ENCODE measurements around the gene CATSPERE.

The CATSPERE gene

DNA sequence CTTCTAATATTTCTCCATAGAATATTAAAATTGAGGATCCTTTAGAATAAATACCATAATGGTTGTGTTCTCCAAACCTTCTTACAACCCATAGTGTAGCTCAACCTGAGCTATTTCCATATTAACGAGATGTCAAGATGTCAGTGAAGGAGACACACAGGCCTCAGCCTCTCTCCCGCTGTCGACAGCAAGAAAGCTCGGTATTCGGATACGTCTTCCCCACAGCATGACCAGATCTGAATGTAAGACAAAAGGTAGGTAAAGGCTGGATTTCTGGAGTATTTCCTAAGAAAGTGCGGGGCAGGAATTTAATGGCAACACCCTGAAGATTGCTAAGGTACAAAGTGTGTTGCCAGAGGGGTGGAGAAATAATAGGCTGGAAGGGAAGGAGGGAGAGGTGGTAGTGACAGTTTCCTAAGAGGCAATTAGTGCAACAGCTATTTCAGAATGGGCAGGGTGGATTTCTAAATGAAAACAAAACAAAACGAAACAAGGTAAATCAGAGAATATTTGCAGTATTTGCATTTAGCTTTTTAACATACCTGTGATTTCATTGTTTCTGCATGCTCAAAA lies 11.1 kb upstream of the CATSPERE start:
- H3K9me3 ChIP-seq (ENCODE audit: severe bottlenecking), result peaks cover 6% of the 10 kb centered on the region
- H3K4me3 ChIP-seq (ENCODE audit: low read depth, low read length), result peak overlapping the region; percentile 100
- peaks cover 6% of the 10 kb centered on the region for H3K36me3 ChIP-seq
- no peak overlapping the region for H3K27ac ChIP-seq
- no peaks in the 10 kb centered on the region for H3K27me3 ChIP-seq (ENCODE audit: insufficient read depth, low read depth, severe bottlenecking)
- DNase-seq, result no peak
- TF ChIP-seq, protein P1, sequence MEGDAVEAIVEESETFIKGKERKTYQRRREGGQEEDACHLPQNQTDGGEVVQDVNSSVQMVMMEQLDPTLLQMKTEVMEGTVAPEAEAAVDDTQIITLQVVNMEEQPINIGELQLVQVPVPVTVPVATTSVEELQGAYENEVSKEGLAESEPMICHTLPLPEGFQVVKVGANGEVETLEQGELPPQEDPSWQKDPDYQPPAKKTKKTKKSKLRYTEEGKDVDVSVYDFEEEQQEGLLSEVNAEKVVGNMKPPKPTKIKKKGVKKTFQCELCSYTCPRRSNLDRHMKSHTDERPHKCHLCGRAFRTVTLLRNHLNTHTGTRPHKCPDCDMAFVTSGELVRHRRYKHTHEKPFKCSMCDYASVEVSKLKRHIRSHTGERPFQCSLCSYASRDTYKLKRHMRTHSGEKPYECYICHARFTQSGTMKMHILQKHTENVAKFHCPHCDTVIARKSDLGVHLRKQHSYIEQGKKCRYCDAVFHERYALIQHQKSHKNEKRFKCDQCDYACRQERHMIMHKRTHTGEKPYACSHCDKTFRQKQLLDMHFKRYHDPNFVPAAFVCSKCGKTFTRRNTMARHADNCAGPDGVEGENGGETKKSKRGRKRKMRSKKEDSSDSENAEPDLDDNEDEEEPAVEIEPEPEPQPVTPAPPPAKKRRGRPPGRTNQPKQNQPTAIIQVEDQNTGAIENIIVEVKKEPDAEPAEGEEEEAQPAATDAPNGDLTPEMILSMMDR (IDR thresholded peaks at IDR 0.05; ENCODE audit: low read depth, low read length), result no peak

DNA sequence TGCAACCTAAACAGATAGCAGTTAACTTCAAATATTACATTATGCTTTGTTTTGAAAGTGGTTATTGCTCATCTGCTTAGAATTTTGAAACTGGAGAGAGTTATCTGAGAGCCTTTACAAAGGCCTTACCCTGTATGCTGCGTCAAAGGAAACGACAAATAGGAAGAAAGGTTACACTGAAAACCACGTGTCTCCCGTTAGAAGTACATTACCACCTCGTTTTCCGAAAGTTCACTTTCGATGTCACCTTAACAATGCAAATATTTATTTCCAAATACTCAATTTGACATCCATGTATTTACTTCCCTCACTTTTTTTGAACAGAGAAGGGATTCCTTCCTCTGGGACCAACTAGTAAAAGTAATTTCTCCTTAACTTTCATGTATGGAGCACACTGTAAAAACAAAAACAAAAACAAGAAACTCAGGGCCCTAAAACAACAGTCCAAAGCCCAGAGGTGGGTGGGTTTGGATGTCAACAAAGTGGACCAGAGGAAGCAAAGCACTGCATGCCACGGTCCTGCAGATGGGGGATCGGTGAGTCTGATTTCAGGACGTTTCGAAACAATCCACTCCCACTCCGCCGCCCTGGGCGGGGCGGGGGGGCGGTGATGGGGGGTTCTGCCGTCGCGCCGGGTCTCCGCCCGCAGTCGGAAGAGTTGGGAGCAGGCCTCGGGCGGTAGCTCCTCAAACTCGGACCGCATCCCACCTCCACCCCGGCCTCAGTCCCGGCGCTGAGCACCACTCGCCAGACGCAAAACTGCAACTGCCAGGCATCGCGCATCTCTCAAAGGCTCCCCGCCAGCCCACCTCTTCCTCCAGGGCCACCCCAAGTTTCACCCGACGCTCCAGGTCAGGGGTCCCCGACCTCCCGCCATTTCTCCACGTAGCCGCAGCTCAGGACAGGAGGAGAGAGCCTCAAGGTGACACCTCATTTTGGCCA lies 10.2 kb upstream of the CATSPERE start:
- TF ChIP-seq, protein P1 (IDR thresholded peaks at IDR 0.05; ENCODE audit: low read depth, low read length), result no peak
- no peaks in the 10 kb centered on the region for H3K27me3 ChIP-seq (ENCODE audit: insufficient read depth, low read depth, severe bottlenecking)

DNA sequence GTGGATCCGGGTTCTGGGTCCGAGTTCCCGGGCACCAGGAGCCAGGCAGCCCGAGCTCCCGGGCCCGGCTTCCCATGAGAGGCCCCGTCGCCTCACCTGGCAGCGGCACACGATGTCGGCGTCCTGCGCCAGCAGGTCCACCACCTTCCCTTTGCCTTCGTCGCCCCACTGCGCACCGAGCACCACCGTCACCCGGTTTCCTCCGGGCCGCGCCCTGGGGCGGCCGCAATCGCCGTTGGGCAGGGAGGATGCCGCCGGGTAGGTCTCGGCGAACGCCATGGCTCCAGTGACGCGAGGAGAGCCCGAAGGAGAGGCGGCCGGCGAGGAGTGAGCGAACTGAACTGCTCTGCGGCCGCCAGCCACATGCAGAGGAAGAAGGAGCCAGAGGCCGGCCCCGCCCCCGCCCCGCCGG lies 9.5 kb upstream of the CATSPERE start, which contains the start of gene ADSS2:
ADSS2 (minus strand) TSS at position 371 of the 412 bp plus-strand sequence; CDS start at position 279, 92 bp downstream.
- peak within 1 kb of the TSS; percentile 89 for H3K27ac ChIP-seq
- H3K4me3 ChIP-seq (ENCODE audit: low read depth, low read length), result peak within 1 kb of the TSS; percentile 100
- H3K36me3 ChIP-seq, result peaks cover 6% of the 10 kb centered on the region
- no peak for DNase-seq
- TF ChIP-seq, protein P1 (IDR thresholded peaks at IDR 0.05; ENCODE audit: low read depth, low read length), result no peak
- H3K9me3 ChIP-seq (ENCODE audit: severe bottlenecking), result peaks cover 6% of the 10 kb centered on the region
- no peaks in the 10 kb centered on the region for H3K27me3 ChIP-seq (ENCODE audit: insufficient read depth, low read depth, severe bottlenecking)

More for the DNA sequence above, 10.2 kb upstream of the CATSPERE start:
- peaks cover 6% of the 10 kb centered on the region for H3K36me3 ChIP-seq
- peak overlapping the region; percentile 89 for H3K27ac ChIP-seq
- peak; percentile 63 for DNase-seq
- H3K9me3 ChIP-seq (ENCODE audit: severe bottlenecking), result peaks cover 6% of the 10 kb centered on the region
- peak overlapping the region; percentile 100 for H3K4me3 ChIP-seq (ENCODE audit: low read depth, low read length)

DNA sequence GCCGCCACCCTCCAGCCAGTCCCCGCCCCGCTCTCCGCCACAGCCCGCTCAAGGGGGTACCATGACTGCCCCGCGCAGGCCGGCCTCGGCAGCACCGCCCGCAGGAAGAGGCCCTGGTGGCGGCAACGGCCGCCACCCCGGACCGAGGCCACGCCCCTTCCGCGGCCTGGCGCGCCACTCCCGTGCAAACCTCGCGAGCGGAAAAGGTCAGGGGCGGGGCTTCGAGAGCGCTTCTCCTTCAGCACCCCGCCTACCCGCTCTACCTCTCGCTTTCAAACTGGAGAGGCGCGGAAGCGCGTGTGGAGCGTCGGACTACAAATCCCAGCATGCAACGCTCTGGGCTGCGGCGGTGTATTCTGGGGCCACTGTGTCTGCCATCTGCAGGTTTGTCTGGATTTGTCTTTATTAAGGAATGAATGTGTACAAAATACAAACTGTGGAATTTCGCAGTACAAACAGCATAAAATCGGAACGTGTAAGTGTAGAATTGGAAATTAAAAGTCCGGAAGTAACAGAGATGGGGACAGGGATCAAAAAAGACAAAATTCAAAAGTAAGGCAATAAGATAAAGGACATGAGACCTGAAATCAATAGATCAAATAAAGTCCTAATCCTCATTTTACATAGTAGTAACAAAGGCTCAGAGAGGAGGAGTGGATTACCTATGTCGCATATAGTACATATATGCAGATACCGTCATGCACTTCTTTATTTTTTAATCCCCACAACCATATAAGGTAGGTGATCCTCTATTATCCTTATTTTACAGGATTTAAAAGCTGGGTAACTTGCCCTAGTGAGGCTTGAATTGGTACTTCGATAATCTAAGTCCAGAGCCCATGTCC lies 8.9 kb upstream of the CATSPERE start:
- peak; percentile 100 for DNase-seq
- no peaks in the 10 kb centered on the region for H3K27me3 ChIP-seq (ENCODE audit: insufficient read depth, low read depth, severe bottlenecking)
- peaks cover 6% of the 10 kb centered on the region for H3K9me3 ChIP-seq (ENCODE audit: severe bottlenecking)
- H3K4me3 ChIP-seq (ENCODE audit: low read depth, low read length), result peak overlapping the region; percentile 100
- peaks cover 6% of the 10 kb centered on the region for H3K36me3 ChIP-seq
- TF ChIP-seq, protein P1 (IDR thresholded peaks at IDR 0.05; ENCODE audit: low read depth, low read length), result peak; percentile 64
- H3K27ac ChIP-seq, result peak overlapping the region; percentile 88

DNA sequence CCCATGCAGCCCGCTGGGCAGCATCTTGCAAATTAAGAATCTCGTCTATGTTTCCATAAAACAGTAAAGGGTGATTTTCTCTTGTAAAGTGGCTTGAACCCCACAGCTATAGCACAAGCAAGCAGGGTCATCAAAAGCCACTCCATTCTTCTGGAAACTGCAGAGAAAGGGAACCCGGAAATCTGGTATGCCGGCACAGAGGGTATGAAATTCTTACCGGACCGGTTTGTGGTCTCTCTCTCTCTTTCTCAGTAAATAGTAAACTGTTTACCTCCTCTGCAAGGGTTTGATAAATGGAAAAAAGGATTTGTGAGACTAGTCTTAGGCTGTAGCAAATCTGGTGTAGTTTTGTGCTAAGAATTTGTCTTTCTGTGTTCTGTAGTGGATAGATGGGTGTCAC lies 6.7 kb upstream of the CATSPERE start:
- Histone ChIP-seq H3K4me3 (ENCODE audit: low read depth, low read length) (no peak overlapping the region), H3K27ac (no peak overlapping the region), H3K9me3 (ENCODE audit: severe bottlenecking) (peaks cover 6% of the 10 kb centered on the region)

More for the DNA sequence above, 6.7 kb upstream of the CATSPERE start:
- DNase-seq, result no peak
- no peaks in the 10 kb centered on the region for H3K27me3 ChIP-seq (ENCODE audit: insufficient read depth, low read depth, severe bottlenecking)
- TF ChIP-seq, protein P1 (IDR thresholded peaks at IDR 0.05; ENCODE audit: low read depth, low read length), result no peak
- peaks cover 4% of the 10 kb centered on the region; the same call in 1 of the 2 replicates for H3K36me3 ChIP-seq

Measured in WERI-Rb-1 (cell line).